Mammary epithelial cell (primary cell): Measurements from ENCODE around the gene DYSF.

Experiments
- CTCF ChIP-seq, 2 donors: IDR thresholded peaks in 1 of 2; conservative IDR thresholded peaks in 1 of 2; 2 replicates each; pipeline ENCODE4 v1.5.1; 2011 to 2012; ENCODE audit warnings: inconsistent platforms in 2 of 2, low read length in 2 of 2, mild to moderate bottlenecking in 2 of 2, control low read depth in 1 of 2, low read depth in 1 of 2; ENCODE audit not compliant: insufficient read depth in 1 of 2; ENCODE audit errors: extremely low read depth in 1 of 2
- EZH2 ChIP-seq: IDR thresholded peaks from 2 replicates; pipeline ENCODE4 v1.6.1; 2012; ENCODE audit warnings: low read length, inconsistent platforms, borderline replicate concordance

GRCh38 chr2:71683666-71684065 lies 230.3 kb downstream of the DYSF start:
- no peak for TF ChIP-seq CTCF (conservative IDR thresholded peaks at IDR 0.05 in 1 of 2, IDR thresholded peaks at IDR 0.05 in 1 of 2; ENCODE audit: extremely low read depth in 1 of 2, insufficient read depth in 1 of 2, low read depth in 1 of 2, low read length in 2 of 2)
- TF ChIP-seq EZH2 = no peak
